Astrocyte of the hippocampus (primary cell): ENCODE data around the gene BHLHA9.
"Not testable (repeated sequence)": the region's sequence is repeated elsewhere in the genome, so short reads cannot be mapped to it uniquely, and the experiment has no call there.

ENCODE experiments used
- DNase-seq: peaks from one replicate; pipeline ENCODE4 v3.0.0; 2011; ENCODE audit warnings: low read depth, low spot score

Gene BHLHA9

GRCh38 chr17:1270210-1271029 is at the start of gene BHLHA9:
Gene BHLHA9 (plus strand): TSS chr17:1270444. CDS start chr17:1270564, 120 bp downstream.
- DNase-seq = peak; percentile 34

DNA sequence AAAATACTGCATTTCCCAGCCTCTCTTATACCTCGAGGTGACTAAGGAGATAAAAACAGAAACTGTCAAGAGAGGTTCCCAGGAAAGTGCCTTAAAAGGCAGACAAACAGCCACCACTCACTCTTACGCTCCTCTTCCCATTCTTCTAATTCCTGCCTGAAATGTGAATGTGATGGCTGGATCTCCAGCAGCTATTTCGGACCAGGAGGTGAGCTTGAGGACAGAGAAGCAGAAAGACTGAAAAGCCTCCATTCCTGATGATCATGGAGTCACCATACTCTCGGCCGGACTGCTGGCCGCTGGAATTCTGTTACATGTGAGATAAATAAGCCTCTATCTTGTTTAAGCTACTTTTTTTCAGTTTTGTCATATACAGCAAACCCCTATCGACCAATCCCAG is 49.0 kb upstream of the BHLHA9 start:
- no peak for DNase-seq

DNA sequence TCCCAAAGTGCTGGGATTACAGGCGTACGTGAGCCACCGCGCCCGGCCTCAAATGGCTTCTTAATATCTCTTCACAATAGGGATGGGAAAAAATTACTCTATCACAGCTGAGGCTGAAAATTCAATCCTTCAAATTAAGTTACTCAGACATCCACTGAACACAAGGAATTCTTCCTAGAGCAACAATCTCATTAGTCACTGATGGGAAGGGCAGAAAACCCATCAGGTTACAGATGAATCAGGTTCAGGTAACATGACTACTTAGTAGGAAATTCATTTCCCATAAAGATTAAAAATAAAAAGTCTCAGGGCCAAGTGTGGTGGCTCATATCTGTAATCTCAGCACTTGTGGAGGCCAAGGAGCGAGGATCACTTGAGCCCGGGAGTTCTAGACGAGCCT is 47.9 kb upstream of the BHLHA9 start:
- peak; percentile 12 for DNase-seq

- no peak for DNase-seq
Observed at GRCh38 chr17:1223662-1224061, 46.6 kb upstream of the BHLHA9 start.

DNA sequence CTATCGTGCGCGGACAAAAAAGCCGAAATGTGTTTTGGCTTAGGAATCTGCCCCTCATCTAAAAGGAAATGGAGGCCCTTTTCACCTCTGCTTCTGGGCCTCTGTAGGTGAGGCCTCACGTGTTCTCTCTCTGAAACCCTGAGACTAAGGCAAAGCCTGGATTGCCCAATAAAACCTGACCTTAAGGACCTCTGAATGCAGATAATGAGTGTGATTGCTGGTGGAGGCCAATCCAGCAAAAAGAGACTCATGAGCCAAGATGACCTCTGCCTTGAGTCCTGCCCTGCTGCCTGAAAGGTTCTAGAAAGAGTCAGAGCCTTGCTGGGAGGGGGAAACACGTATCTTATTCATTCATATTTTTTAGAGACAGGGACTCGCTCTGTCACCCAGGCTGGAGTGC is 45.9 kb upstream of the BHLHA9 start:
- no peak for DNase-seq

GRCh38 chr17:1226308-1226707 is 43.9 kb upstream of the BHLHA9 start:
- DNase-seq = no peak

DNA sequence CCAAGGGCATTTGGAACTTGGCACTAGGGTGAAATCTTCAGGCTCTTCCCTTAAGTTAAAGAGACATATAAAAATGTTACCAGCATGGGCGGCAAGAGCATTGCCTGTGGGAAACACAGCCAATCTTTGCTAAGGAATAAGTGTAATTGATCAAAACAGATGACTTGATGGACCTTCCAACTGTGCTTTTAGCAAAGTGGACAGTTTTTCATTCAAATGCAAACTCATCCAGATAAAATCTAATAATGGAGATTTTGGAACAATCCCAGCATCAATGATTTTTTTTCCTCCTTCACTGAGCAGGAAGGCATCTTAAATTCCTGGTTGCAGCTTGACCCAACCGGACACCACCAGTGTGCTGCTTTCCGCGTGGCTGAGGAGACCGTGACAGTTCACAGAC is 42.9 kb upstream of the BHLHA9 start:
- no peak for DNase-seq

- DNase-seq = peak; percentile 15
Observed at GRCh38 chr17:1227917-1228780, 42.1 kb upstream of the BHLHA9 start.

GRCh38 chr17:1228781-1229348 is 41.4 kb upstream of the BHLHA9 start:
- DNase-seq = peak; percentile 8

- DNase-seq = peak; percentile 34
Observed at GRCh38 chr17:1229349-1229899, 40.8 kb upstream of the BHLHA9 start.

DNA sequence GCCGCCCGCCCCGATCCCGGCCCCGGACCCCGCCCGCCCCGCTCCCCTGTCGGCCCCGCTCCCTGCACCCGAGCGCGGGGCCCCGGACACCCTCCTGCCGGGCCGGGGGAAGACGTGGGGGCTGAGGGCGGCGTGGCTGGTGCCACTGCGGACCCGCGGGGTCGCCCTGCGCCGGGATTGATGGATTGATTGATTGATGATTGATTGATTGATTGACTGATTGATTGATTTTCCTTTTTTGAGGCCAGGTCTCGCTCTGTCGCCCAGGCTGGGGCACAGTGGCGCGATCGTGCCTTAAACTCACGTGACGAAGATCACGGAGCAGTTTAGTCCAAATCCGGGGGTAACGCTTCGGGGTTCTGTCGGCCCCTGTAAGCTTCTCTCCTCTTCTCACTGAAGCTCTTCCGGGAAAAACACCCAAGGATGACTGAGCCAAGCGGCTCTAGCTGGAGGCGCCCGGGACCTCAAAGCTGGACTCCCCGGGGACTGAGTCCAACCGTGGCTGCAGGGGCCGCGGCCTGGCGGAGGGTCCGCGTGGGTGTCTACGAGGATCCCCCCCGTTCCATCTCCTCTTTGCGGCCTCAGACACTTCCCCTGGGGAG is 40.2 kb upstream of the BHLHA9 start:
- DNase-seq = no peak

GRCh38 chr17:1231456-1231855 is 38.8 kb upstream of the BHLHA9 start:
- no peak for DNase-seq

- no peak for DNase-seq
Observed at GRCh38 chr17:1232331-1232730, 37.9 kb upstream of the BHLHA9 start.

- peak; percentile 33 for DNase-seq
Observed at GRCh38 chr17:1232786-1233185, 37.5 kb upstream of the BHLHA9 start.

GRCh38 chr17:1234455-1234854 is 35.8 kb upstream of the BHLHA9 start:
- DNase-seq = no peak

DNA sequence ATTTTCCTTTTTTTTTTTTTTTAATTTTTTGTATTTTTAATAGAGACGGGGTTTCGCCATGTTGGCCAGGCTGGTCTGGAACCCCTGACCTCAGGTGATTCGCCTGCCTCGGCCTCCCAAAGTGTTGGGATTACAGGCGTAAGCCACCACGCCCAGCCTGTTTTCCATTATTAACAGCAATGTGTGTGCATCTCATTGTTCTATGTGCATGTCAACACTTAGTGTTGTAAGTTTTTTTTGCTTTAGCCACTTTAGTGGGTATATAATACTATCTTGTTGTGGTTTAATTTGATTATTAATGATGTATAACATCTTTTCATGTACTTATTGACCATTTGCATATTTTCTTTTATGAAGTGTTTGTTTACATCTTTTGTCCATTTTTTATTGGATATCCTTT is 32.8 kb upstream of the BHLHA9 start:
- no peak for DNase-seq

- peak; percentile 88 for DNase-seq
Observed at GRCh38 chr17:1239210-1239609, 31.0 kb upstream of the BHLHA9 start.

- not testable (repeated sequence) for DNase-seq
Observed at GRCh38 chr17:1240426-1240825, 29.8 kb upstream of the BHLHA9 start.

GRCh38 chr17:1241929-1242328 is 28.3 kb upstream of the BHLHA9 start:
- DNase-seq = peak; percentile 31

GRCh38 chr17:1244606-1245012 is 25.6 kb upstream of the BHLHA9 start:
- DNase-seq = peak; percentile 44

- no peak for DNase-seq
Observed at GRCh38 chr17:1251866-1252608, 18.2 kb upstream of the BHLHA9 start.
